Fibroblast of villous mesenchyme (primary cell): ENCODE measurements around the gene ACTR6. TPM values are rescaled to one million over a fixed set of nuclear protein-coding genes. Genes with fewer than 3 reads are reported as not detected.
"Not testable (repeated sequence)": the region's sequence is repeated elsewhere in the genome, so short reads cannot be mapped to it uniquely, and the experiment has no call there.

Experiments used
- DNase-seq: peaks from one replicate; pipeline ENCODE4 v3.0.0-alpha.2; 2010; ENCODE audit warnings: low read depth
- H3K4me3 ChIP-seq: 2 replicates; pipeline ENCODE4 v1.5.1; 2011; ENCODE audit warnings: low read depth, mild to moderate bottlenecking, low read length
- total RNA-seq: library from RNA; depleted of rRNA; stranded (reverse); fragments of >200 nt; gene quantifications from 2 replicates; pipeline ENCODE4 v1.2.3, GENCODE V29; 2012
- TF ChIP-seq, protein P1 (sequence below): IDR thresholded peaks from 2 replicates; pipeline ENCODE4 v1.5.1; 2012; ENCODE audit warnings: low read depth, mild to moderate bottlenecking, low read length; ENCODE audit not compliant: insufficient read depth

Gene ACTR6
- total RNA-seq, 1 donor = 21.2 TPM

DNA sequence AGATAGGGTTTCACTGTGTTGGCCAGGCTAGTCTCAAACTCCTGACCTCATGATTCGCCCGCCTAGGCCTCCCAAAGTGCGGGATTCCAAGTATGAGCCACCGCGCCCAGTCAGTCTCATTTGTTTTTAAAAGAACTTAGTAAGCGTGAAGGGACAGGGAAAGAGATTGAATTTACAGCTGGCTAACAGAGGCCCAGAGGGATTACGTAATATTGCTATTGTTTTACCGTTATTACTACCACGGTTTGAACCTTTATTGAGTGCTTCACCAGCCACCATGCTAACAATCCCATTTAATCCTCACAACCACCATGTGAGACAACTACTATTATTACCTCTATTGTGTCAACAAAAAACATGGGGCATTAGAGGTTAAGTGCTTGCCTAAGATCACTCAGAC lies 31.3 kb upstream of the ACTR6 start:
- no peak overlapping the region for H3K4me3 ChIP-seq
- TF ChIP-seq, protein P1, sequence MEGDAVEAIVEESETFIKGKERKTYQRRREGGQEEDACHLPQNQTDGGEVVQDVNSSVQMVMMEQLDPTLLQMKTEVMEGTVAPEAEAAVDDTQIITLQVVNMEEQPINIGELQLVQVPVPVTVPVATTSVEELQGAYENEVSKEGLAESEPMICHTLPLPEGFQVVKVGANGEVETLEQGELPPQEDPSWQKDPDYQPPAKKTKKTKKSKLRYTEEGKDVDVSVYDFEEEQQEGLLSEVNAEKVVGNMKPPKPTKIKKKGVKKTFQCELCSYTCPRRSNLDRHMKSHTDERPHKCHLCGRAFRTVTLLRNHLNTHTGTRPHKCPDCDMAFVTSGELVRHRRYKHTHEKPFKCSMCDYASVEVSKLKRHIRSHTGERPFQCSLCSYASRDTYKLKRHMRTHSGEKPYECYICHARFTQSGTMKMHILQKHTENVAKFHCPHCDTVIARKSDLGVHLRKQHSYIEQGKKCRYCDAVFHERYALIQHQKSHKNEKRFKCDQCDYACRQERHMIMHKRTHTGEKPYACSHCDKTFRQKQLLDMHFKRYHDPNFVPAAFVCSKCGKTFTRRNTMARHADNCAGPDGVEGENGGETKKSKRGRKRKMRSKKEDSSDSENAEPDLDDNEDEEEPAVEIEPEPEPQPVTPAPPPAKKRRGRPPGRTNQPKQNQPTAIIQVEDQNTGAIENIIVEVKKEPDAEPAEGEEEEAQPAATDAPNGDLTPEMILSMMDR = no peak
- no peak for DNase-seq

DNA sequence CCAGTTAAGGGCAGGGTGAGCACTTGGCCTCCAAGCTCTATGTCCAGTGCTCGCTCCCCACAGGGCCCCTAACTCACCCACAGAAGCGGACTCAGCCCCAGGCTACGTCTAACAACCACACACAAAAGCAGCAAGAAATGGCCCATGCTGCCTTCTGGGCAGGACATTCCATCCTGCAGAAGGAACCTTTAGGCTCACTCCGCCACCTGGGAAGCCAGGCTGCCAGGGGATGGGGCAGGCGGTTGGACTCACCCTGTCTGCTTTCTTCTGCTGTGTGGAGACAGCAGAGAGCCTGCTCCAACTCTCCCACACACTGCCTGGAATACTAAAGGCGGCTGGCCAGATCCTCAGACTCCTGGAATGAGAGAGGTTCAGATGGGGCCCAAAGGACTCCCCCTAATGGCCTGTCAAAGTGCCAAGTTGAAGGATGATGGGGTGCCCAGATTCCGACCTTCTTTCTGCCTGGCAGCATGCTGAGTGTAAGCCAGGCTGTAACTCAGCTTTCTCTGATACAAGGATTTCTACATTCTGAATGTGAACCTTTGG lies 30.2 kb upstream of the ACTR6 start:
- TF ChIP-seq, protein P1 = no peak
- DNase-seq = no peak
- H3K4me3 ChIP-seq = no peak overlapping the region

DNA sequence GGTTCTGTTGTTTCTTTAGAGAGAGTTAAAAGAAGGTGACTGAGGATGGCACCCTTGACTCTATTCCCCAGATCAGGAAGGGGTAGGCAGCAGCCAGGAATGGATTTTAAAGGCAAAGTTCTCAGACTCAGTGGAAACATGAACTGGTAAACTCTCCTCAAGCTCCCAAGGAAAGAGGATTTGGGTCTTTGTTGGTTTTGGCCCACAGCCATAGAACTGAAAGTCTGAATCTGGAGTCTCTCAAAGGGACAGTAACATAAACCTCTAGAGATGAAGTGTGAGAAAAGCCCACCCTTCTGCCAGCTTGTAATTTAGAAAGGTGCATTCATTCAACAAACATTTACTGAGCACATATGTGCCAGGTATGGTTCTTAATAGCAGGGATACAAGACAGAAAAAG lies 29.4 kb upstream of the ACTR6 start:
- H3K4me3 ChIP-seq = no peak overlapping the region
- DNase-seq = peak; percentile 47
- TF ChIP-seq, protein P1 = no peak

GRCh38 chr12:100173111-100173510 lies 27.5 kb upstream of the ACTR6 start:
- DNase-seq = no peak
- no peak overlapping the region for H3K4me3 ChIP-seq
- TF ChIP-seq, protein P1 = no peak

GRCh38 chr12:100174495-100174894 lies 26.1 kb upstream of the ACTR6 start:
- DNase-seq = no peak
- H3K4me3 ChIP-seq = no peak overlapping the region
- TF ChIP-seq, protein P1 = no peak

- DNase-seq, H3K4me3 ChIP-seq: not testable (repeated sequence)
These were observed 24.1 kb upstream of the ACTR6 start for GRCh38 chr12:100176493-100176892.

DNA sequence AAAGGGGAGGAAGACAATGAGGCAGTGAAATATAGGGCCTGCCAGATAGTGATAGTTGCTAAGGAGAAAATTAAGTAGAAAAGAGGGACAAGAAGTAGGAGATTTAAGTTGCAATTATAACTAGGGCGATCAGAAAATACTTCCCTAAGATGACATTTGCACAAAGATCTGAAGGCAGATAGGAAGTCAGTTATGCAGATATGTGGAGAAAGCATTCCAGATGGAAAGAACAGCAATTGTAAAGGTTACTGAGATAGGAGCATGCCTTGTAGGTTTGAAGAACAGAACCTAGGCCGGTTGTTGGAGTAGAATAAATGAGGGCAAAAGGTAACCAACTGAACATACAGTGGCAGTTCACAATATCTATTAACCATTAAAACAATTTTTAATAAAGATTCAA lies 21.4 kb upstream of the ACTR6 start:
- H3K4me3 ChIP-seq = no peak overlapping the region
- TF ChIP-seq, protein P1 = no peak
- DNase-seq = no peak
